Measurements from ENCODE around the gene LRRC41. TPM values are rescaled to one million over a fixed set of nuclear protein-coding genes. Genes with fewer than 3 reads are reported as not detected.

Gene LRRC41
- total and polyA plus RNA-seq, 7 experiments from 2014 or later, result 34.4 to 63.4 (median 40.4) TPM

- no peaks in the 10 kb centered on the region for H3K4me1 ChIP-seq (ENCODE audit: control insufficient read depth in 2 of 2, insufficient read depth in 2 of 2, low read length in 2 of 2)
- Mint-ChIP-seq H3K27me3 (no peaks in the 10 kb centered on the region), H3K36me3 (peaks cover 0 to 14% (median 9%) of the 10 kb centered on the region in 5 donors), H3K27ac (peak overlapping the region in 2 of 9 donors; percentile 22 to 80), H3K4me3 (no peak overlapping the region), H3K9me3 (no peaks in the 10 kb centered on the region), H3K4me1 (peaks cover 4 to 30% (median 12%) of the 10 kb centered on the region in 7 donors)
- DNase-seq (no peak), ATAC-seq (no peak)
- no peaks in the 10 kb centered on the region for H3K9me3 ChIP-seq (ENCODE audit: control insufficient read depth in 2 of 3, low read length in 3 of 3)
- H3K27ac ChIP-seq (ENCODE audit: low read depth, low read length), result no peak overlapping the region
- ChIA-PET POLR2A (no interaction called here), CTCF (no interaction called here)
- no peaks in the 10 kb centered on the region for H3K27me3 ChIP-seq (ENCODE audit: control insufficient read depth in 2 of 2, insufficient read depth in 2 of 2, low read length in 2 of 2)
- no peak overlapping the region for H3K4me3 ChIP-seq (ENCODE audit: low read length)
- intact Hi-C loops (cut with micrococcal nuclease), result loop anchor here in 1 of 2 donors (10.0 kb wide), 1 partner anchor 55 kb away; the partner anchor contains the start of gene NSUN4
- peaks cover 0 to 17% (median under 1%) of the 10 kb centered on the region in 3 experiments for H3K36me3 ChIP-seq (ENCODE audit: control insufficient read depth in 2 of 3, insufficient read depth in 3 of 3, low read length in 3 of 3)
Measured at GRCh38 chr1:46289976-46290375, 13.4 kb downstream of the LRRC41 start.

GRCh38 chr1:46289134-46289494 is 14.3 kb downstream of the LRRC41 start:
- Histone ChIP-seq H3K27ac (ENCODE audit: low read depth, low read length) (no peak overlapping the region), H3K4me3 (ENCODE audit: low read length) (no peak overlapping the region), H3K9me3 (ENCODE audit: control insufficient read depth in 2 of 3, low read length in 3 of 3) (no peaks in the 10 kb centered on the region), H3K4me1 (ENCODE audit: control insufficient read depth in 2 of 2, insufficient read depth in 2 of 2, low read length in 2 of 2) (no peaks in the 10 kb centered on the region), H3K27me3 (ENCODE audit: control insufficient read depth in 2 of 2, insufficient read depth in 2 of 2, low read length in 2 of 2) (no peaks in the 10 kb centered on the region), H3K36me3 (ENCODE audit: control insufficient read depth in 2 of 3, insufficient read depth in 3 of 3, low read length in 3 of 3) (peaks cover 0 to 26% (median 4%) of the 10 kb centered on the region in 3 experiments)
- DNase-seq, result no peak
- intact Hi-C loops (cut with micrococcal nuclease), result loop anchor here in 1 of 2 donors (10.0 kb wide), 1 partner anchor 56 kb away; the partner anchor contains the start of gene NSUN4
- H3K4me1 Mint-ChIP-seq, result peaks cover 4 to 33% (median 16%) of the 10 kb centered on the region in 7 donors
- ATAC-seq, result no peak
- H3K36me3 Mint-ChIP-seq, result peaks cover 0 to 14% (median 9%) of the 10 kb centered on the region in 5 donors
- H3K27me3 Mint-ChIP-seq, result no peaks in the 10 kb centered on the region
- H3K9me3 Mint-ChIP-seq, result no peaks in the 10 kb centered on the region
- H3K4me3 Mint-ChIP-seq, result no peak overlapping the region
- POLR2A ChIA-PET, result no interaction called here
- CTCF ChIA-PET, result no interaction called here
- H3K27ac Mint-ChIP-seq, result peak overlapping the region in 3 of 9 donors; percentile 0 to 34 (median 26)

- ATAC-seq, result no peak
- Histone ChIP-seq H3K27me3 (ENCODE audit: control insufficient read depth in 2 of 2, insufficient read depth in 2 of 2, low read length in 2 of 2) (no peaks in the 10 kb centered on the region), H3K36me3 (ENCODE audit: control insufficient read depth in 2 of 3, insufficient read depth in 3 of 3, low read length in 3 of 3) (peaks cover 0 to 26% (median 4%) of the 10 kb centered on the region in 3 experiments), H3K4me3 (ENCODE audit: low read length) (no peak overlapping the region), H3K27ac (ENCODE audit: low read depth, low read length) (no peak overlapping the region), H3K4me1 (ENCODE audit: control insufficient read depth in 2 of 2, insufficient read depth in 2 of 2, low read length in 2 of 2) (no peaks in the 10 kb centered on the region), H3K9me3 (ENCODE audit: control insufficient read depth in 2 of 3, low read length in 3 of 3) (no peaks in the 10 kb centered on the region)
- Mint-ChIP-seq H3K4me3 (no peak overlapping the region), H3K9me3 (no peaks in the 10 kb centered on the region), H3K27ac (peak overlapping the region in 4 of 9 donors; percentile 26 to 67 (median 39)), H3K36me3 (peaks cover 0 to 17% (median 9%) of the 10 kb centered on the region in 5 donors), H3K4me1 (peaks cover 4 to 36% (median 16%) of the 10 kb centered on the region in 7 donors), H3K27me3 (no peaks in the 10 kb centered on the region)
- no peak for DNase-seq
- ChIA-PET CTCF (no interaction called here), POLR2A (interaction anchor here (0.6 kb wide), 1 partner anchor 98 kb away, joined by 3 read pairs; no protein-coding TSS in a partner anchor)
- intact Hi-C loops (cut with micrococcal nuclease), result loop anchor here in 1 of 2 donors (10.0 kb wide), 1 partner anchor 56 kb away; the partner anchor contains the start of gene NSUN4
Measured at GRCh38 chr1:46288485-46289133, 14.8 kb downstream of the LRRC41 start.

DNA sequence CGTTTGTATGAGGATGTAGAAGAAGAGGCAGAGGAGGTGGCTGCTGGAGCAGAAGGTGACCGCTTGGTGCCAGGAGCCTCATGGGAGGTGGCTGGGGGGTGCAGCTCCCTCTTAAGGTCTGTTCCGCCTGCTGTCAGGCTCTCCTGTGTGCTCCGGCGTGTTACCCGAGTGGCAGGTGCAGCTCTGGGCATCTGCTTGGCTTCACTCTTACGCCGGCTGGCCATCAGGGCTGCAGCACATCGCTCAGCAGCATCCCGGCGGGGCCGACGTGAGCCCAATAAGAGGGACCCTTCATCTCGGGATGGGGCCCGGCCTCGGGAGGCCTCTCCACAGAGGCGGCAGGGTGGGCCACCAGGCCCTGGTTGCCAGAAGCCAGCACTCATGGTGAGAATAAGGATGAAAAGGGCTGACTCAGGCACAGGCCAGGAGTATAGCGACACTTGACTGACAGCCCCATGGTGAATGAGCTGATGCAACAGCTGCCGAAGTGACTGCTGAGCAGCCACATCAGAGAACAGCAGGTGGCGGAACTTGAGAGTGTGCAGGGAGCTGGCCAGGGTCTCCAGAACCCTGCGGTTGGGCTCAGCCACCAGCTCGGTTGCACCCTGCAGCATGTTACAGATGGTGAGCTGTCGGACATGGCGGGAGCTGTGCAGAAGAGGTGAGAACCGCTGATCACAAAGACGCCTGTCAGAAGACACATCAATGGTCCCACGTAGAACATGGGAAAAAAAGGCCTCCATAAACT is 17.5 kb downstream of the LRRC41 start:
- peaks cover 4 to 33% (median 9%) of the 10 kb centered on the region in 5 donors for H3K36me3 Mint-ChIP-seq
- H3K27me3 Mint-ChIP-seq, result no peaks in the 10 kb centered on the region
- ChIA-PET POLR2A (no interaction called here), CTCF (interaction anchor here (1.1 kb wide), 1 partner anchor 62 kb away, joined by 3 read pairs; no protein-coding TSS in a partner anchor)
- Histone ChIP-seq H3K27me3 (ENCODE audit: control insufficient read depth in 2 of 2, insufficient read depth in 2 of 2, low read length in 2 of 2) (no peaks in the 10 kb centered on the region), H3K27ac (ENCODE audit: low read depth, low read length) (no peak overlapping the region), H3K4me1 (ENCODE audit: control insufficient read depth in 2 of 2, insufficient read depth in 2 of 2, low read length in 2 of 2) (no peaks in the 10 kb centered on the region), H3K36me3 (ENCODE audit: control insufficient read depth in 2 of 3, insufficient read depth in 3 of 3, low read length in 3 of 3) (peaks cover 0 to 33% (median 4%) of the 10 kb centered on the region in 3 experiments), H3K4me3 (ENCODE audit: low read length) (no peak overlapping the region), H3K9me3 (ENCODE audit: control insufficient read depth in 2 of 3, low read length in 3 of 3) (no peaks in the 10 kb centered on the region)
- H3K9me3 Mint-ChIP-seq, result no peaks in the 10 kb centered on the region
- H3K27ac Mint-ChIP-seq, result peak overlapping the region in 5 of 9 donors; percentile 23 to 58 (median 56)
- H3K4me3 Mint-ChIP-seq, result no peak overlapping the region
- peaks cover 4 to 36% (median 16%) of the 10 kb centered on the region in 7 donors for H3K4me1 Mint-ChIP-seq
- peak in 5 of 9 donors; percentile 3 to 38 (median 19) for DNase-seq
- intact Hi-C loops (cut with micrococcal nuclease), result loop anchor here (1.0 to 10.0 kb wide), 3 partner anchors 17 to 62 kb away; partner anchors contain the start of genes LRRC41 (in 1 of the 2), NSUN4 (in 1 of the 2) and UQCRH (in 1 of the 2)
- ATAC-seq, result peak; percentile 26

DNA sequence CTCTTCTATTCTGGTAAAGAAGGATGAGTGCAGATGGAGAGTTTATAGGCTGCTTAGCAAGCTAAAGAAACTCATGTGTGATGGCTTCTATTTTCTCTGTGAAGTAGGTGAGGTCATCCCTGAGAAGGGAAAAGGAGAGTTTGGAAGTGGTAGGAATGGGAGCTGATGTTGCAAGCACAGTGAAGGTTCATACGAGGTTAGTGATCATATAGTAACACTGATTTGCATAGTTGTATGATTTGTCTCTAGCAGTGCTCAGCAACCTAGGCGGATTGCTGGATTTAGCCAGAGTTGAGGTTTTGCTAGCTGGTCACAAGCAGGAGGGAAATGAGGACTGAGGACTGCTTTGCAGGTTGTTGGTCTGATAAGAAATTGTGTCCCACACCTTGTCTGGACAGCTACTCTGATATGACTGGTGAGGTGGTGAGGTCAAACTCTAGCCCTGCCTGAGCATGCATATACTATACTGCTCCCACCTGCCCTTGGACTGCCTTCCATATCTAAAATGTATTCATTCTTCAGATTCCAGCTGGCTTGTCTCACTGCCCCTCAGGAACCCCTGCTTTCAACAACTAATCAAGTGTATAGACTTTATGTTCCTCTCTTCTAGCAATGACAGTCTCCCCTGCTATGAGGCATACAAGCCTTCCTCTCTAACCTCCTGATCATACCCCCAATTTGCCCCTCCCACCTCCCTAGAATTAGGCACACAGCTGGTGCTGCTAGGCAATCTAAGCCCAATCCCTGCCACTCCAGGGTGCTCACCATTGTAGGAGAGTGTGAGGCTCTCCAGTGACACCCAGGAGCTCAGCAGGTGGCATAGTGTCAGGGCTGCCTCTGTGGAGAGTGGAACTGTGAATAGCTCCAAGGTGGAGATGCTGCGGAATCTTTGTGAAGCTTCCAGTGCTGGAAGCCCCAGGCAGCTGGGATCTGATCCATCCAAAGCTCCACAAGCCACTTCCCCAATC is 18.5 kb downstream of the LRRC41 start:
- Mint-ChIP-seq H3K9me3 (no peaks in the 10 kb centered on the region), H3K27me3 (no peaks in the 10 kb centered on the region), H3K4me3 (no peak overlapping the region), H3K4me1 (peaks cover 4 to 36% (median 16%) of the 10 kb centered on the region in 7 donors), H3K27ac (peak overlapping the region in 3 of 9 donors; percentile 34 to 56 (median 41)), H3K36me3 (peaks cover 4 to 33% (median 9%) of the 10 kb centered on the region in 5 donors)
- DNase-seq (no peak), ATAC-seq (no peak)
- no peak overlapping the region for H3K4me3 ChIP-seq (ENCODE audit: low read length)
- H3K27ac ChIP-seq (ENCODE audit: low read depth, low read length), result no peak overlapping the region
- CTCF ChIA-PET, result interaction anchor here (1.2 to 1.5 kb wide), 2 partner anchors 9 to 40 kb away, joined by 3 to 5 read pairs; no protein-coding TSS in a partner anchor
- H3K4me1 ChIP-seq (ENCODE audit: control insufficient read depth in 2 of 2, insufficient read depth in 2 of 2, low read length in 2 of 2), result no peaks in the 10 kb centered on the region
- H3K9me3 ChIP-seq (ENCODE audit: control insufficient read depth in 2 of 3, low read length in 3 of 3), result no peaks in the 10 kb centered on the region
- H3K27me3 ChIP-seq (ENCODE audit: control insufficient read depth in 2 of 2, insufficient read depth in 2 of 2, low read length in 2 of 2), result no peaks in the 10 kb centered on the region
- H3K36me3 ChIP-seq (ENCODE audit: control insufficient read depth in 2 of 3, insufficient read depth in 3 of 3, low read length in 3 of 3), result peaks cover 0 to 43% (median 4%) of the 10 kb centered on the region in 3 experiments
- intact Hi-C loops (cut with micrococcal nuclease), result loop anchor here in 1 of 2 donors (10.0 kb wide), 1 partner anchor 60 kb away; the partner anchor contains the start of gene NSUN4
- POLR2A ChIA-PET, result interaction anchor here (1.3 kb wide), 1 partner anchor 13 kb away, joined by 4 read pairs; no protein-coding TSS in a partner anchor
